Keratinocyte (primary cell): ENCODE measurements around the gene DAPK1.

Experiments
- EZH2 ChIP-seq: IDR thresholded peaks from one replicate; pipeline ENCODE4 v1.6.1; 2012; ENCODE audit warnings: inconsistent platforms, mild to moderate bottlenecking, low read length, moderate library complexity
- TF ChIP-seq, protein P1 (sequence below), 3 experiments: IDR thresholded peaks in 1 of 3; conservative IDR thresholded peaks in 1 of 3; optimal IDR thresholded peaks in 1 of 3; 2 replicates in 2 of 3; 3 replicates in 1 of 3; pipeline versions ENCODE3 to v1.5.1; 2011; ENCODE audit warnings: low read length in 3 of 3, mild to moderate bottlenecking in 3 of 3, moderate library complexity in 2 of 3, control low read depth in 1 of 3, inconsistent platforms in 1 of 3; ENCODE audit not compliant: insufficient read depth in 2 of 3; ENCODE audit errors: extremely low read depth in 1 of 3

DNA sequence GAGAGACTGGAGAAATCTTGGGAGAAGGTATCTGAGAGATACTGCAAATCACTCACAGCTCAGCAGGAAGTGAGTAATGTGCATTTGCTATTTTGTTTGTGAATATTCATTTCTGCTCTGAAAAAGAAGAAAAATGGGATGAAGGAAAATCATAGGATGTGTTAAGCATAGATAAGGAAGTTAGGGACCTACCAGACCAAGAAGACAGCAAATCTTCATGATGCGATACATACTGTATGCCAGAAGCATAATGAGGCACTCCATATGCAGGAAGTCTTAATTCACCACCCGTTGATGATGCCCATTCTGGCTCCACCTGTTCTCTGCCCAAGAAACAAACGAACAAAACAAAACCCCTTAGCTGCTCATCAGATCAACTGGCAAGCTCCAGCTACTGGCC lies 6.1 kb upstream of the DAPK1 start:
- no peak for TF ChIP-seq EZH2
- TF ChIP-seq, protein P1, sequence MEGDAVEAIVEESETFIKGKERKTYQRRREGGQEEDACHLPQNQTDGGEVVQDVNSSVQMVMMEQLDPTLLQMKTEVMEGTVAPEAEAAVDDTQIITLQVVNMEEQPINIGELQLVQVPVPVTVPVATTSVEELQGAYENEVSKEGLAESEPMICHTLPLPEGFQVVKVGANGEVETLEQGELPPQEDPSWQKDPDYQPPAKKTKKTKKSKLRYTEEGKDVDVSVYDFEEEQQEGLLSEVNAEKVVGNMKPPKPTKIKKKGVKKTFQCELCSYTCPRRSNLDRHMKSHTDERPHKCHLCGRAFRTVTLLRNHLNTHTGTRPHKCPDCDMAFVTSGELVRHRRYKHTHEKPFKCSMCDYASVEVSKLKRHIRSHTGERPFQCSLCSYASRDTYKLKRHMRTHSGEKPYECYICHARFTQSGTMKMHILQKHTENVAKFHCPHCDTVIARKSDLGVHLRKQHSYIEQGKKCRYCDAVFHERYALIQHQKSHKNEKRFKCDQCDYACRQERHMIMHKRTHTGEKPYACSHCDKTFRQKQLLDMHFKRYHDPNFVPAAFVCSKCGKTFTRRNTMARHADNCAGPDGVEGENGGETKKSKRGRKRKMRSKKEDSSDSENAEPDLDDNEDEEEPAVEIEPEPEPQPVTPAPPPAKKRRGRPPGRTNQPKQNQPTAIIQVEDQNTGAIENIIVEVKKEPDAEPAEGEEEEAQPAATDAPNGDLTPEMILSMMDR (optimal IDR thresholded peaks at IDR 0.05 in 1 of 3, IDR thresholded peaks at IDR 0.05 in 1 of 3, conservative IDR thresholded peaks at IDR 0.05 in 1 of 3; ENCODE audit: extremely low read depth in 1 of 3, insufficient read depth in 2 of 3, low read length in 3 of 3) = no peak
